ENCODE measurements around the gene HES4. TPM values are rescaled to one million over a fixed set of nuclear protein-coding genes. Genes with fewer than 3 reads are reported as not detected.

HES4 gene
- total RNA-seq, 2 donors from 2014 or later = 45.8 to 82.6 TPM

- H3K9me3 ChIP-seq = no peaks in the 10 kb centered on the region
- WGBS = 82% methylated on average over 13 of the region's 13 CpGs
- H3K4me1 ChIP-seq (replicated peaks) = no peaks in the 10 kb centered on the region
- peaks cover 1% of the 10 kb centered on the region for H3K27me3 ChIP-seq (replicated peaks; ENCODE audit: insufficient read depth)
- no peak overlapping the region for H3K27ac ChIP-seq
- no peak for DNase-seq (ENCODE audit: low spot score)
- H3K4me3 ChIP-seq = no peak overlapping the region
- intact Hi-C loops (cut with DNase I) = no loop called here
- no peaks in the 10 kb centered on the region for H3K36me3 ChIP-seq
- TF ChIP-seq POLR2AphosphoS5 (IDR thresholded peaks at IDR 0.05) (no peak), POLR2A (IDR thresholded peaks at IDR 0.05) (no peak), CTCF (IDR thresholded peaks at IDR 0.05) (no peak)
Observed at GRCh38 chr1:985126-985525, 14.8 kb downstream of the HES4 start.

DNA sequence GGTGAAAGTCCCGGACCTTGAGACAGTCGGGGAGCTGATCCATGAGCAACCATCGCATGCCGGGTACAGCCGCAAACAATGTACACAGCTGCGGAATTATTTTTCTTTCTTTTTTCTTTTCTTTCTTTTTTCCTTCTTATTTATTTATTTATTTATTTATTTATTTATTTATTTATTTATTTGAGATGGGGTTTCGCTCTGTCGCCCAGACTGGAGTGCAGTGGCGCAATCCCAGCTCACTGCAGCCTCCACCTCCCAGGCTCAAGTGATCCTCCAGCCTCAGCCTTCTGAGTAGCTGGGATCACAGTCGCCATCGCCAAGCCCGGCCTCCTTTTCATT is 15.5 kb downstream of the HES4 start:
- DNase-seq (ENCODE audit: low spot score) = no peak
- TF ChIP-seq CTCF (IDR thresholded peaks at IDR 0.05) (no peak), POLR2A (IDR thresholded peaks at IDR 0.05) (no peak), POLR2AphosphoS5 (IDR thresholded peaks at IDR 0.05) (no peak)
- intact Hi-C loops (cut with DNase I) = no loop called here
- no peak overlapping the region for H3K27ac ChIP-seq
- H3K4me3 ChIP-seq = no peak overlapping the region
- 48% methylated on average over 11 of the region's 12 CpGs for WGBS
- H3K9me3 ChIP-seq = no peaks in the 10 kb centered on the region
- peaks cover 1% of the 10 kb centered on the region for H3K27me3 ChIP-seq (replicated peaks; ENCODE audit: insufficient read depth)
- H3K4me1 ChIP-seq (replicated peaks) = no peaks in the 10 kb centered on the region
- H3K36me3 ChIP-seq = no peaks in the 10 kb centered on the region

- H3K9me3 ChIP-seq = no peaks in the 10 kb centered on the region
- intact Hi-C loops (cut with DNase I) = loop anchor here (1.0 kb wide), 1 partner anchor 79 kb away; no protein-coding TSS in a partner anchor
- H3K4me1 ChIP-seq (replicated peaks) = no peaks in the 10 kb centered on the region
- WGBS = 17% methylated on average over 26 of the region's 29 CpGs
- H3K36me3 ChIP-seq = no peaks in the 10 kb centered on the region
- H3K27ac ChIP-seq = no peak overlapping the region
- no peak for DNase-seq (ENCODE audit: low spot score)
- H3K27me3 ChIP-seq (replicated peaks; ENCODE audit: insufficient read depth) = peaks cover 1% of the 10 kb centered on the region
- H3K4me3 ChIP-seq = no peak overlapping the region
- TF ChIP-seq CTCF (IDR thresholded peaks at IDR 0.05) (peak; percentile 61 to 82 (median 71)), POLR2A (IDR thresholded peaks at IDR 0.05) (no peak)
Observed at GRCh38 chr1:983798-984475, 16.0 kb downstream of the HES4 start.

GRCh38 chr1:982765-983436 is 17.0 kb downstream of the HES4 start:
- intact Hi-C loops (cut with DNase I) = loop anchor here (1.0 kb wide), 1 partner anchor 80 kb away; no protein-coding TSS in a partner anchor
- H3K27ac ChIP-seq = no peak overlapping the region
- TF ChIP-seq POLR2AphosphoS5 (IDR thresholded peaks at IDR 0.05) (no peak), POLR2A (IDR thresholded peaks at IDR 0.05) (no peak), CTCF (IDR thresholded peaks at IDR 0.05) (no peak)
- no peaks in the 10 kb centered on the region for H3K4me1 ChIP-seq (replicated peaks)
- WGBS = 65% methylated on average over 43 of the region's 43 CpGs
- H3K4me3 ChIP-seq = no peak overlapping the region
- H3K27me3 ChIP-seq (replicated peaks; ENCODE audit: insufficient read depth) = peaks cover 1% of the 10 kb centered on the region
- no peaks in the 10 kb centered on the region for H3K36me3 ChIP-seq
- no peaks in the 10 kb centered on the region for H3K9me3 ChIP-seq
- no peak for DNase-seq (ENCODE audit: low spot score)
